ENCODE results near the gene GP2.

GP2 gene

GRCh38 chr16:20327444-20328041, at the start of gene GP2:
GP2 (minus strand) TSS chr16:20327513; CDS start chr16:20326431, 1,082 bp downstream.
- DNase-seq: no peak

GRCh38 chr16:20372701-20373100, 45.4 kb upstream of the GP2 start:
- DNase-seq: no peak

DNA sequence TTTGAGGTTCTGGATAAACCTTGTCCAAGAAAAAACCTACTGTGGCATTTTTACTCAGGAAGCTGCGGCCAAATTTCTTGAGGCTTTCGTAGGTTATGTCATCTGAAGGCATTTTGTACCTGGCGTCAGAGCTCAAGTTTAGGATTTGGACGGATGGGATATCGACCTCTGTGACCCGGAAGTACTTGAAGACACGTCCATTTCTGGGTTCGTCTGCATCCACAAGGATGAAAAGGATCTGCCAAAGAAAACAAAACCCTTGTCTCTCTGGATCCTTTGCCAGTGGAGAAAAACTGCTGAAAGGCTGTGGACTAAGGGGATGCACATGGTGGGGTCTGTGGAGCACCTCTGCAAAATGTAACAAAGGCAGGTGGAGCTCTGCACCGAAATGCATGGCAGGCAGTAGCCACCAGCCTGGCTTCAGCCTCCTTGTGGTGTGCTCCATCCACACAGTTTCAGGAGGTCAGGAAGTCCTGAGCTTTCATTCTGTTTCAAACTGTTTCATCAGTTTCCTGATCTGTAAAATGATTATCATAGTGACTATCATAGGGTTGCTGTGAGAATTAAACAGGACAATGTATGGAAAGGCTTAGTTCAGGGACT, 42.2 kb upstream of the GP2 start:
- no peak for DNase-seq

DNA sequence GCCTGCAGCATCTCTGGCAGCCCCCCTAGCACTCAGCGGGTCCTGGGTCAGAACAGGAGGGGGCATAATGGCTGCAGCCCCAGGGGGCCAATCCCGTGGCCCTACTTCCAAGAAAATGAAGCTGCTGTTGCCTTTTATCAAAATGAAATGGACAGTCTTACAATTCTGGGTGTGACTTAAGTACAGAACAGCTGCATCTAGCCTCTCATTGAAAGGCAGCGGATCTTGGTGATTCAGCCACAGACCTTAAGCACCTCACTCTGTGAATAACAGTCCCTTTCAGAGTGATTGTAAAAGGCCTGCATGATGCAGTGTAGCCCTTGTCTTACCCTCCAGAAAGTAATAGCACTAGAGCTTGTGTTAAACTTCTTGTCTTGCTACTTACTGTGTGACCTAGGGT, 36.7 kb upstream of the GP2 start:
- DNase-seq: no peak

DNA sequence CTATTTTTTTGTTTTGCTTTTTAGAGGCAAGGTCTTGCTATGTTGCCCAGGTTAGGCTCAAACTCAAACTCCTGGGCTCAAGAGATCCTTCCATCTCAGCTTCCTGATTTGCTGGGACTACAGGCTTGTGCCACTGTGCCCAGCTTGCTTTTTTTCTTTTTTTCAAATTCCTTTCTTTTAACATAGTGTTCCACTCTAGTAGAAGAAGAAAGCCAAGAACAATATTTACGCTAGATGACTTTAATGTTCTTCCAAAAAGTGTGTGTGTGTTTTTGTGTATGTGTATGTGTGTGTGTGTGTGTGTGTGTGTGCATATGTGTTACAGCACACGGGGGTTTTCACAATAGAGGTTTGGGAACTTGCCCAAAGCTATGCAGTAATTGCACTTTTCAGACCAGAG, 35.9 kb upstream of the GP2 start:
- DNase-seq: no peak

GRCh38 chr16:20359997-20360396, 32.7 kb upstream of the GP2 start:
- DNase-seq: no peak

DNA sequence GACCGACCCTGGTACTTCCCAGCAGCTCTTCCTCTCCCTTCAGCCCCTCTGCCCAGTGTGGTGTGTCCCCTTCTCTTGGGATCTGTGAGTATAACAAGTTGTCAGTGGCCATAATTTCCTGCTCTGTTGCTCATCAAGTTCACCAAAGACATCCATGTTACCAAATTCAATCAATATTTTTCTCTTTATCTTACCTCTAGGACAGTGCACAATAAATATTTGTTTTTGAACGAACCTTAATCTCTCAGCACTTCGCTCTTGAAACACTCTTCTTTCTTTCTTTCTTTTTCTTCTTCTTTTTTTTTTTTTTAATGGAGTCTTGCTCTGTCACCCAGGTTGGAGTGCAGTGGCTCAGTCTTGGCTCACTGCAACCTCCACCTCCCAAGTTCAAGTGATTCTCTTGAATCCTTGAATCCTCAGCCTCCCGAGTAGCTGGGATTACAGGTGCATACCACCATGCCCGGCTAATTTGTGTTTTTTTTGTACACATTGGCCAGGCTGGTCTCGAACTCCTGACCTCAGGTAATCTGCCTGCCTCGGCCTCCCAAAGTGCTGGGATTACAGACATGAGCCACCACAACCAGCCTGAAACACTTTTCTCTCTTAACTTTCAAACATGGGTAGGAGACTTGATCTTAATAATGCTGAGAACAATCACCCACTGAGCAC, 27.9 kb upstream of the GP2 start:
- DNase-seq: no peak

GRCh38 chr16:20353379-20353778, 26.1 kb upstream of the GP2 start:
- no peak for DNase-seq

DNA sequence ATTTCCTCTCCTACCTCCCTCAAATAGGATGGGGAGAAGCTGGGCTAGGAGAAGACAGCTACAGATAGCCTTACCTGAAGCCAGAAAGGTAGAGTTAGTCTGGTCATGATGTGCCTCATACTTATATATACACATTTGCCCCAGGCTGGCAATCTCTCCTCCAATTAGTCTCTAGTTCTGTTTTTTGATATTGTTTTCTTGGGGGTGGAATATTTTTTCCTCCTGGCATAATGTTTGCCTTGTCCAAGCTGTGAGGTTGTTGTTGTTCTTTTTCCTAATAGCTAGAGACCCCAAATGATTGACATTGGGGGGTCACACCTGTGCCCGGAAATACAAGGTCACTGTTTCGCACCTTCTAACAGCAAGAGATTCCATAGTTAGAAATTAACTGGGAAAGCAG, 25.3 kb upstream of the GP2 start, which contains the start of gene UMOD:
UMOD (minus strand) TSS at position 101 of the 400 bp plus-strand sequence. CDS start 1,978 bp downstream, outside the sequence.
- no peak for DNase-seq

GRCh38 chr16:20349615-20350014, 22.3 kb upstream of the GP2 start:
- DNase-seq: no peak

DNA sequence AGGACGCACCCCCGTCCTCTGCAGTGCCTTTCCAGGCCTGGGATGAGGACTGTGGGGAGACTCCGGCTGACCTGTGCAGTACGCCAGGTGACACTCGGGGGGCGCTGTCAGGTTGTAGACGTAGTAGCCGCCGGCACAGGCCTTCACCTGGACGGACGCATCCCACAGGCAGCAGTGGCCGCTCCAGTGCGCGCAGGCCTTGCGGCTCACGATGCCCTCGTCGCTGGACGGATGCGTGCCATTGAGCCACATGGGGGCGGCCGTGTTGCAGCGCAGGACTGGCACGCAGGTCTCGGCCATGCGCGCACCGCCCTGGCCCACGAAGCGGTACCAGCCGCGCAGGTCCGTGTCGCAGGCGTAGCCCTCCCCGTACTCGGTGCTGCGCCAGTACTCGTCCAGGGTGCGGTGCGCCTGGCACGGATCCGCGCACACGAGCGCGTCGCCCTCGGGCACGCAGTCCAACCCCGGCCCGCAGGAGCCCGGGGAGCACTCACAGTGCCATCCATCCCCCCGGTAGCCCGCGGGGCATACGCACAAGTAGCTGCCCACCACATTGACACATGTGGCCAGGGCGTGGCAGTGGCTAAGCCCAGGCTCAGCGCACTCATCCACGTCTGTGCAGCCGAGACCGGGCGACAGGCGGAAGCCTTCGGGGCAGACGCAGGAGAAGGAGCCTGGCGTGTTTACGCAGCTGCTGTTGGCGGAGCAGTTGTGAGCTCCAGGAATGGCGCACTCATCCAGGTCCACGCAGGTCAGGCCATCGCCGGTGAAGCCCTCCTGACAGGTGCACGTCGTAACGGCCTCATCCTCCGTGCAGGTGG, 21.3 kb upstream of the GP2 start:
- no peak for DNase-seq

DNA sequence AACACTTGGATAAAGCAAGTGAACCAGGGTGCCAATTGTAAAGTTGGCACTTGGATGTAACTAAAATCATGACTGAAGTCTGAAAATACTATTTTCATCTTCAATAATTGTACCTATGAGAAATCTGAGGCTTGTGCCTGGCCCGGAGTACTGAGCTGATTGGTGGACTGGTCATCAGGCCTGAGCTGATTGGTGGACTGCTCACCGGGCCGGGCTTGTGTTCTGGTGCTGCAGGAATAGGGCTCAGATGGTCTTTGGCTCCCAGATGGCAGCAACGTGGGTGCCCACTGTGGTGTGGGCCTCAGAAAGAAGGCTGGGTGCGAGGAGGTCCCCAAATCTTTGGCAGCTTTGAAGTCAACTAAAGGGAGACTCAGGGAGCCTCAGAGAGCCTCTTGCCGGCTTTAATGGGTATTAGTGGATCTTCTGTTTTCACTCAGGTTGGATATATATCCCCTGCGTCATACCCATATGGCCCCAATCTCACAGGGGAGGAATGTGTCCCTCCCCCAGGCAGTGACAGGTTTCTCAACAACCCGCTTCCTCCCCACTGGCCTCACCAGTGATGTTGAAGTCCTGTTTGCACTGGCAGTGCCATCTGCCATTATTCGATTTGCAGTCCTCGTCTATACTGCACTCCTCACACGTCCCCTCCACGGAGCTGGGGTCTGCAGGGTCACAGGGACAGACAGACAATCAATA, 20.5 kb upstream of the GP2 start:
- DNase-seq: no peak

DNA sequence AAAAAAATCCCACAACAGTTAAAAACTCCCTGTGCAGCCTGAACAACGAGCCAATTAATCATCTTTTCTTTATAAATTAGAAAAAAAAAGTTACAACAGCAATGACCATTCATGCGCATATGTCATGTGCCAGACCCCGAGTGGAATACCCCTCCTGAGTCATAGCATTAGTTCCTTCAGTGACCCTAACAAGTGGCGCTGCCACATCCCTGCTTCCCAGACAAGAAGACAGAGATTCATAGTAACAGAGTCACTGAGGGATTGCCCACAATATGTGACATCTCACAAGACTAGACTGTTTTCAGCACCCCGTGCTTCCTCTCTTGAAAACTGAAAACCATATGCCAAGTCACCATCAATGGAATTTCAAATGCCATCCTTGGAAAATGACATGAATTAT, 17.3 kb upstream of the GP2 start:
- DNase-seq: no peak

GRCh38 chr16:20339744-20340143, 12.4 kb upstream of the GP2 start:
- DNase-seq: no peak

DNA sequence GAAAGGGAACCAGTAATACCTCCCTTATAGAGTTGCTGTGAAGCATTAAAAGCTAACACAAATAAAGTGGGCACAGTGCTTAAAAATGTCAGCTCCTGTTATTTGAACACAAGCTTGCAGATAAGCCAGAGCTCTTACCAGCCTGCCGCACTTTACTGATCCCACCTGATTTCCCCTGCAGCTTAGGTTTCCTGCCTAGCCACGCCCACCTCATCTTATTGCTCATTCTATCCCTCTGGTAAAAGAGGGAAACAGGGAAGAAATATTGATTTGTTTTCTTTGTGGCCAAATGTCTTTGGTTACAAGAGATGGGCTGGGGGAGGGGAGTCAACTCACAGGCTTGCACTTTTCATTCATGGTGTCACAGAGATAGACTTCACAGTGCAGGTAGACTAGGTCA, 9.6 kb upstream of the GP2 start:
- no peak for DNase-seq

DNA sequence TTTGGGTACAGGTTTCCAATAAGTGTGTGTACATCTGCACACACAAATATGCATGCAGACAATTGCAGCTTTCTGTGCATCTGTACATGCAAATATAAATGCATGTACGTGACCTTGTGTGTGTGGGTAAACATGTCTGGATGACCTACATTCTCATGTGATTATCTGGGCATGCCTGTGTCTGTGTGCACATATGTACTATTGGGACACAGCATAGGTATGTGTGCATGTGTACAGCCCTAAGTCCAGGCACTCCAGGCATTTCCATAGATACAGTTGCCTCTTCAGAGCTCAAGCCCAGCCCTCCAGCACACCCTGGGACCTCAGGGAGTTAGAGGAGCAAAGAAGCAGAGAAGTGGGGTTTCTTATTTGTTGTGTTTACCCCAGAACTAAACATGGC, 7.1 kb upstream of the GP2 start:
- DNase-seq: no peak

GRCh38 chr16:20333120-20333519, 5.8 kb upstream of the GP2 start:
- DNase-seq: no peak

- no peak for DNase-seq
These were observed 5.1 kb upstream of the GP2 start for GRCh38 chr16:20332411-20332810.

DNA sequence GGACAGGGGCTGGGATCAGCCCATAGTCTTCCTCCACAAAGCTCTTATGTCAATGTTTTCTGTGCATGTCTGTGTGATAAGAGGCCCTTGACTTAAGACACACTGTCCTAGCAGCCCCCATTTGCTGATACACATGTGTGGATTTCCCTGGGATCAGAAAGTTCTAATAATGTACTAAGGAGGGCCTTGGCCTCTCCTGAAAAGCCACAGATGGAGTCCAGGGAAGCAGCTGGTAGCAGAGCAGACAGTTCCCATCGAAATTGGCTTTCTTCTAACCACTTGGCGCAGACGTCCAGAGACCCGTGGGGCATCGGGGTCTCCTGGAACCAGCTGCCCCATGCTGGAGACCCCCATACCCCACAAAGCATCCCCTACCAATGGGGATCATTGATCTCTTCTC, 4.3 kb upstream of the GP2 start:
- DNase-seq: no peak

DNA sequence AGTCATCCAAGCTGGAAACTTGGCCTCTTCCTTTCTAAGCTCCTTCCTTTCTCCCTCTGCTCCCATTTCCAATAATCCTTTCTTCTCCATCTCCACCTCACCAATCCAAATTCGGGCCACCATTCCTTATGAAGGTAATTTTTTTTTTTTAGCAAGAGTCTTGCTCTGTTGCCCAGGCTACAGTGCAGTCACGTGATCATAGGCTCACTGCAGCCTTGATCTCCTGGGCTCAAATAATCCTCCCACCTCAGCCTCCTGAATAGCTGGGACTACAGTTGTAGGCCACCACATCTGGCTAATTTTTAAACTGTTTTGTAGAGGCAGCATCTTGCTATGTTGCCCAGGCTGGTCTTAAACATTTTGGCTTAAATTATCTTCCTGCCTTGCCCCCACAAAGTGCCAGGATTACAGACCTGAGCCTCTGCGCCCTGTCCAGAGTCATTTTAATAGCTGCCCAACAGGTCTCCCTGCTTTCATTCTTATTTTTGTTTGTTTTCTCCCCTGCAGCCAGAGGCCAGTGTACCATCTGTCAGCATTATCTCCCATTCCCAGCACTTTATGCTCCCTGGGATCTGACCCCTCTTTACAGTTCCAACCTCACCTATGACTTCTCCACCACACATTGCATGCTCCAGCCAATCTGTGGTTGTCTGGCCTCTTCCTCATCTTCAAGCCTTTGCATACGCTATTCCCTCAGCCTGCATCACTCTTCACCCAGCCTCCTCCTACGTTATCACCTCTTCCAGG, 2.3 kb upstream of the GP2 start:
- no peak for DNase-seq

DNA sequence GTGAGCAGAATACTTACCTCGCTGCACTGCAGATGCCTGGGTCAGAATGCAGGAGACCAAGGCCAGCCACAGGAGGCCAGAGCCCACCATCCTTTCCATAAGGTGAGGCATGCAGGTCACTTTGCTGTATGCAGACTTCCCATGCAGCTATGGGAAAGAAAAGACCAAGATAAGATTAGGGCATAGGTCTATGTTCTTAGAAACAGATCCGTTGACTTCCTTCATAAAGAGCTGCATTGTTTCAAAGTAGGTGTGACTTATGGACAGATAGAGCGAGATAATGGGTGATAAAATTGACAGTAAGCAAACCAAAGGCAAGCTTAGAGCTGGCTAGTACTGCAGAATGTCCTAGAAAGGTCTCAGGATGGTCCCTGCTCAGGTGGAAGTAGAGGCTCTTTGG, 992 bp downstream of the GP2 start:
- no peak for DNase-seq

GRCh38 chr16:20325005-20325404, 2.3 kb downstream of the GP2 start:
- no peak for DNase-seq
